Measurements from ENCODE around the gene CD200. TPM values are rescaled to one million over a fixed set of nuclear protein-coding genes. Genes with fewer than 3 reads are reported as not detected.

CD200 gene
- total and polyA plus RNA-seq, 2 donors, result 23.0 to 36.2 TPM

DNA sequence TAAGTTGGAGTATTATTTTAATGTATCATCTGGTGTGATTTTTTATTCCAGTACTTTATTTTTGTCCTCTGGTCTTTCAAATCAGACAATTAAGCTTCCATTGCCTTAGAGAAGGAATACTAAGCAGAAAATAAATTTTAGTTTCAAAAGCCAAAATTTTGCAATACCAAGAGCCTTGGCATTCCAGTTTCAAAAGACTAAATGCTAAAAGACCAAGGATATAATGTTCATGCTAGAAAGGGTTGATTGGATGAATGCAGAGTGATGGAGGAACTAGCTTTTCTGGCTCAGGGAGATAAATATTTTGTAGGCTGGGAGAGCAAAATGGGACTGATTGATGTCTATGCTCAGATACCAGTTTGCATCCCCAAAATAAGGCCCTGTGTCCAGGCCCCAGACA, 6.2 kb downstream of the CD200 start:
- Histone ChIP-seq H3K36me3 (ENCODE audit: insufficient read depth) (no peaks in the 10 kb centered on the region), H3K27ac (ENCODE audit: low read depth) (no peak overlapping the region), H3K4me1 (ENCODE audit: insufficient read depth) (peaks cover 2% of the 10 kb centered on the region), H3K4me3 (ENCODE audit: low read depth, low read length) (no peak overlapping the region)
- DNase-seq (ENCODE audit: extremely low spot score), result no peak

DNA sequence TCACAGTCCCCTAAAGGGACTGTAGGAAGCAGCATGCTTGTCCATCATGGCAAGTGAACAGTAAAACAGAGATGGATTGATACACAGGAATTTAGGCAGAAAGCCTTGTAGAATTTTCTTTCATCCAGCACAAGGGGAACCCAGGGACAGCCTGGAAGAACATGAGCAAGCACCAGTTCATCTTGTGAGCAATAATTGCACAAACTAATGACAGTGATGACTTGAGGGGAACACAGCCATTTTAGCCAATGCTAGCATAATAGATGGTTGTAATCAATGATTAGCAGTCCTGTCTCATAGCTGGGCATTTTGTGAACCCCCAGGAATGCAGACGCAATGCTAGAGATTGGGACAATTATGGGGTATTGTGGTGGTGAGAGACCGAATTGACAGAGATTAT, 6.7 kb downstream of the CD200 start:
- H3K27ac ChIP-seq (ENCODE audit: low read depth), result no peak overlapping the region
- 87% methylated on average over 2 of the region's 2 CpGs for WGBS

GRCh38 chr3:112341386-112341785, 8.4 kb downstream of the CD200 start:
- Histone ChIP-seq H3K4me1 (ENCODE audit: insufficient read depth) (no peaks in the 10 kb centered on the region), H3K36me3 (ENCODE audit: insufficient read depth) (no peaks in the 10 kb centered on the region), H3K27ac (ENCODE audit: low read depth) (no peak overlapping the region), H3K4me3 (ENCODE audit: low read depth, low read length) (no peak overlapping the region)
- DNase-seq (ENCODE audit: extremely low spot score), result no peak
- WGBS, result 83% methylated on average over 2 of the region's 2 CpGs

More for the DNA sequence above, 6.7 kb downstream of the CD200 start:
- Histone ChIP-seq H3K36me3 (ENCODE audit: insufficient read depth) (no peaks in the 10 kb centered on the region), H3K4me3 (ENCODE audit: low read depth, low read length) (no peak overlapping the region), H3K4me1 (ENCODE audit: insufficient read depth) (peaks cover 2% of the 10 kb centered on the region)
- no peak for DNase-seq (ENCODE audit: extremely low spot score)

- no peak overlapping the region for H3K27ac ChIP-seq (ENCODE audit: low read depth)
Measured at GRCh38 chr3:112345681-112346080, 12.7 kb downstream of the CD200 start.

GRCh38 chr3:112346491-112347122, 13.7 kb downstream of the CD200 start:
- no peak for DNase-seq (ENCODE audit: extremely low spot score)

More at GRCh38 chr3:112345681-112346080, 12.7 kb downstream of the CD200 start:
- Histone ChIP-seq H3K4me1 (ENCODE audit: insufficient read depth) (no peaks in the 10 kb centered on the region), H3K36me3 (ENCODE audit: insufficient read depth) (peaks cover 3% of the 10 kb centered on the region), H3K4me3 (ENCODE audit: low read depth, low read length) (no peak overlapping the region)
- DNase-seq (ENCODE audit: extremely low spot score), result no peak
- WGBS, result 70% methylated on average over 2 of the region's 2 CpGs

GRCh38 chr3:112348943-112349342, 16.0 kb downstream of the CD200 start:
- WGBS, result 95% methylated on average over 1 of the region's 1 CpG
- DNase-seq (ENCODE audit: extremely low spot score), result no peak
- Histone ChIP-seq H3K36me3 (ENCODE audit: insufficient read depth) (peaks cover 3% of the 10 kb centered on the region), H3K27ac (ENCODE audit: low read depth) (no peak overlapping the region), H3K4me3 (ENCODE audit: low read depth, low read length) (no peak overlapping the region), H3K4me1 (ENCODE audit: insufficient read depth) (no peaks in the 10 kb centered on the region)

More at GRCh38 chr3:112346491-112347122, 13.7 kb downstream of the CD200 start:
- Histone ChIP-seq H3K4me1 (ENCODE audit: insufficient read depth) (no peaks in the 10 kb centered on the region), H3K36me3 (ENCODE audit: insufficient read depth) (peaks cover 3% of the 10 kb centered on the region), H3K4me3 (ENCODE audit: low read depth, low read length) (no peak overlapping the region), H3K27ac (ENCODE audit: low read depth) (no peak overlapping the region)
- WGBS, result 63% methylated on average over 3 of the region's 3 CpGs

- no peak overlapping the region for H3K4me3 ChIP-seq (ENCODE audit: low read depth, low read length)
- 90% methylated on average over 6 of the region's 6 CpGs for WGBS
- no peaks in the 10 kb centered on the region for H3K4me1 ChIP-seq (ENCODE audit: insufficient read depth)
- H3K27ac ChIP-seq (ENCODE audit: low read depth), result no peak overlapping the region
- H3K36me3 ChIP-seq (ENCODE audit: insufficient read depth), result peaks cover 3% of the 10 kb centered on the region
- DNase-seq (ENCODE audit: extremely low spot score), result no peak
Measured at GRCh38 chr3:112349557-112349956, 16.6 kb downstream of the CD200 start.

DNA sequence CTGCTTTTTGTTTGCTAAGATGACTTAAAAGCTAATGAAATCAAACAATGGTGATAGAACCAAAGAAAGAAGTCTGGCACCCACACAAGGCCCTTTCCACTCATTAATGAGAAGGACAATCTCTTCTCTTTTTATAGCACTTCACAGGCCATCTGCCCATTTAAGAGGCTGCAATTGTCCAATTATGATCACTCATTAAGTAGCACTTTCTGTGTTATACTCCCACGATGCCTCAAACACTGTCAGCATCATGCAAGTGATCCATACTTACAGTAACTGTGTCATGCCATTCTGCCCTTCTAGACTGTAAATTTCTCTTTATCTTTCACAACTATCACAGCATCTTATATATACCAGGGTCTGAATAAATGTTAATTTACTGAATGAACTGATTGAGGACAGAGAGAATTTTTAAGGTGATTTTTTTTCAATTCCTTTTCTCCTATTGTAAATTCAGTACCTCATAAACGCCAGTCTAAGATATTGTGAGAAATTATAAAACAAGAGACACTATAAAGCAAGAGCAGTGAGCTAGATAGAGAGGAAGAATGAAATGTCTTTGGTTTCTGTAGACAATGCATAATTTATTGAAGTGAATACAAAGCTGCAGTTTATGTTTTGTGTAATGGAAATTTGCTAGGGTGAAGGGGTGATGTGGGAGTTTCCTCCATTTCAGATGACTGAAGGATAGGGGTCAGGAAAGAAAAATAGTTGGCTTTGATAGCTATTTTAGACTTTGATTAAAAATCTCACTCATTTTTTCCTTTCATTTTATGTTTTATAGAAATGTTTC, 17.3 kb downstream of the CD200 start:
- DNase-seq (ENCODE audit: extremely low spot score), result no peak
- peaks cover 4% of the 10 kb centered on the region for H3K36me3 ChIP-seq (ENCODE audit: insufficient read depth)
- no peak overlapping the region for H3K4me3 ChIP-seq (ENCODE audit: low read depth, low read length)
- peak overlapping the region; percentile 23 for H3K27ac ChIP-seq (ENCODE audit: low read depth)
- H3K4me1 ChIP-seq (ENCODE audit: insufficient read depth), result no peaks in the 10 kb centered on the region
- 63% methylated on average over 2 of the region's 2 CpGs for WGBS

DNA sequence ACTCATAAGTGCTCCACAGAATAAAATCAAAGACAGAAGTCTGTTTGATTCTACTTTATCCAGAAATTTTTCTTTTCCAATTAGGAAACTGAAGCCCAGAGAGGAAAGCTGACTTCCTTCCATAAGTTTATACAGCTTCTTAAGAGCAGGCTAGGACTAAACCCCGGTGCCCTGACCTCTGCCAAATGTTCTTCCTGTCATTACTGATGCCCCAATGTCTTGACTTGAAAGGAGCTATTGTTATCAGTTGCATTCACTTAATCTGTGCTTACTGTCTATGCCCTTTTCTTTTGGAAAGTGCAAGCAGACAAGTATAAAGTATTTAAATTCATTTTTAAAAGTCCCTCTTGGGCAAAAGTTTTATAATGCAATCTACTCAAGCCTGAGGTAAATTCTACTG, 18.1 kb downstream of the CD200 start:
- no peak overlapping the region for H3K4me3 ChIP-seq (ENCODE audit: low read depth, low read length)
- no peak for DNase-seq (ENCODE audit: extremely low spot score)
- WGBS, result 31% methylated on average over 1 of the region's 1 CpG
- no peak overlapping the region for H3K27ac ChIP-seq (ENCODE audit: low read depth)
- H3K4me1 ChIP-seq (ENCODE audit: insufficient read depth), result no peaks in the 10 kb centered on the region
- H3K36me3 ChIP-seq (ENCODE audit: insufficient read depth), result peaks cover 4% of the 10 kb centered on the region

GRCh38 chr3:112351823-112352222, 18.9 kb downstream of the CD200 start:
- DNase-seq (ENCODE audit: extremely low spot score), result no peak
- no peak overlapping the region for H3K27ac ChIP-seq (ENCODE audit: low read depth)

DNA sequence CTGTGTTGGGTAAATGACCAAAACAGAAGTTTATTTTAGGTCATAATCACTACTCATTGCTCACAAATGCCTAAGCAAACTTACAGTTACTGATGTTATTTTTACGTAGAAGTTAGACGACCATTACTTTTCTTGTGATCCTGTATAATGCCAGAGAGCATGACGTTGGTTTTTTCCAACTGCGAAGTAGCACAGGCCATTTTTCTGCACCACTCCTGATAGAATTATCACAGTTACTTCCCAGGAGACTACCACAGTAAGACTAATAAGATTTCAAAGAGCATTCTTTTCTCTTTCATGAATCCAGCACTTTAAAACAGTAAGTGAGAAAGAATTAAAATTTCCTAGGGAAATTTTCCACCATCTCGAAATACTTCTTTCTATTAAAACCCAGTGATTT, 19.8 kb downstream of the CD200 start:
- no peak overlapping the region for H3K27ac ChIP-seq (ENCODE audit: low read depth)
- 59% methylated on average over 5 of the region's 5 CpGs for WGBS

More at GRCh38 chr3:112351823-112352222, 18.9 kb downstream of the CD200 start:
- WGBS, result 64% methylated on average over 2 of the region's 2 CpGs
- H3K4me3 ChIP-seq (ENCODE audit: low read depth, low read length), result no peak overlapping the region
- H3K36me3 ChIP-seq (ENCODE audit: insufficient read depth), result peaks cover 4% of the 10 kb centered on the region
- no peaks in the 10 kb centered on the region for H3K4me1 ChIP-seq (ENCODE audit: insufficient read depth)

GRCh38 chr3:112353365-112353764, 20.4 kb downstream of the CD200 start:
- Histone ChIP-seq H3K4me3 (ENCODE audit: low read depth, low read length) (no peak overlapping the region), H3K36me3 (ENCODE audit: insufficient read depth) (peaks cover 4% of the 10 kb centered on the region), H3K4me1 (ENCODE audit: insufficient read depth) (no peaks in the 10 kb centered on the region), H3K27ac (ENCODE audit: low read depth) (no peak overlapping the region)
- DNase-seq (ENCODE audit: extremely low spot score), result no peak
- 82% methylated on average over 3 of the region's 3 CpGs for WGBS

More for the DNA sequence above, 19.8 kb downstream of the CD200 start:
- Histone ChIP-seq H3K4me1 (ENCODE audit: insufficient read depth) (no peaks in the 10 kb centered on the region), H3K36me3 (ENCODE audit: insufficient read depth) (peaks cover 4% of the 10 kb centered on the region), H3K4me3 (ENCODE audit: low read depth, low read length) (no peak overlapping the region)
- no peak for DNase-seq (ENCODE audit: extremely low spot score)

GRCh38 chr3:112354642-112355306, 21.8 kb downstream of the CD200 start:
- H3K27ac ChIP-seq (ENCODE audit: low read depth), result no peak overlapping the region

GRCh38 chr3:112355307-112355687, 22.3 kb downstream of the CD200 start:
- 76% methylated on average over 5 of the region's 5 CpGs for WGBS
- H3K4me1 ChIP-seq (ENCODE audit: insufficient read depth), result no peaks in the 10 kb centered on the region
- no peak for DNase-seq (ENCODE audit: extremely low spot score)
- H3K36me3 ChIP-seq (ENCODE audit: insufficient read depth), result peaks cover 1% of the 10 kb centered on the region
- no peak overlapping the region for H3K27ac ChIP-seq (ENCODE audit: low read depth)
- H3K4me3 ChIP-seq (ENCODE audit: low read depth, low read length), result no peak overlapping the region

More at GRCh38 chr3:112354642-112355306, 21.8 kb downstream of the CD200 start:
- Histone ChIP-seq H3K4me3 (ENCODE audit: low read depth, low read length) (no peak overlapping the region), H3K36me3 (ENCODE audit: insufficient read depth) (peaks cover 4% of the 10 kb centered on the region), H3K4me1 (ENCODE audit: insufficient read depth) (no peaks in the 10 kb centered on the region)
- DNase-seq (ENCODE audit: extremely low spot score), result no peak
- 90% methylated on average over 2 of the region's 2 CpGs for WGBS

All from urinary bladder (tissue), 4 donors.